ENCODE data around the gene CSNK2A1. TPM values are rescaled to one million over a fixed set of nuclear protein-coding genes. Genes with fewer than 3 reads are reported as not detected.
"Not testable (repeated sequence)": the region's sequence is repeated elsewhere in the genome, so short reads cannot be mapped to it uniquely, and the experiment has no call there.

The CSNK2A1 gene
- total and polyA plus RNA-seq, 12 donors, result 18.9 to 192 (median 94.1) TPM

DNA sequence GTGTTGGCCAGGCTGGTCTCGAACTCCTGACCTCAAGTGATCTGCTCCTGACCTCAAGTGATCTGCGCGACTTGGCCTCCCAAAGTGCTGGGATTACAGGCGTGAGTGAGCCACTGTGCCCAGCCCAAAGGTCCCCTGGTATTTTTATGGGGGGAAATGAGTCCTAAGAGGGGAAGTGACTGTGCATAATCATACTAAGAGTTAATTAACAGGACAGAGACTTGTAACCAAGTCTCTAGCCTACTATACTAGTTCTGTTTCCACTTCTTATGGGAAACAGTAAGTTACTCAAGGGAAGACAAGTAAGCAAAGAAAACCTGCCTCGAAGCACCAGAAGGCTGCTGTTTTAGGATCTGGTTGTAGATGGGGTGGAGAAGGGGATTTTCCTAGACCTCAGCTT lies 38.6 kb upstream of the CSNK2A1 start:
- Histone ChIP-seq H3K27ac (no peak overlapping the region), H3K9me3 (replicated peaks in 1 of 3) (no peaks in the 10 kb centered on the region), H3K36me3 (replicated peaks in 1 of 2) (no peaks in the 10 kb centered on the region), H3K27me3 (peaks cover 5% of the 10 kb centered on the region), H3K4me3 (no peak overlapping the region), H3K4me1 (replicated peaks in 1 of 2) (no peaks in the 10 kb centered on the region)
- TF ChIP-seq, protein P1, sequence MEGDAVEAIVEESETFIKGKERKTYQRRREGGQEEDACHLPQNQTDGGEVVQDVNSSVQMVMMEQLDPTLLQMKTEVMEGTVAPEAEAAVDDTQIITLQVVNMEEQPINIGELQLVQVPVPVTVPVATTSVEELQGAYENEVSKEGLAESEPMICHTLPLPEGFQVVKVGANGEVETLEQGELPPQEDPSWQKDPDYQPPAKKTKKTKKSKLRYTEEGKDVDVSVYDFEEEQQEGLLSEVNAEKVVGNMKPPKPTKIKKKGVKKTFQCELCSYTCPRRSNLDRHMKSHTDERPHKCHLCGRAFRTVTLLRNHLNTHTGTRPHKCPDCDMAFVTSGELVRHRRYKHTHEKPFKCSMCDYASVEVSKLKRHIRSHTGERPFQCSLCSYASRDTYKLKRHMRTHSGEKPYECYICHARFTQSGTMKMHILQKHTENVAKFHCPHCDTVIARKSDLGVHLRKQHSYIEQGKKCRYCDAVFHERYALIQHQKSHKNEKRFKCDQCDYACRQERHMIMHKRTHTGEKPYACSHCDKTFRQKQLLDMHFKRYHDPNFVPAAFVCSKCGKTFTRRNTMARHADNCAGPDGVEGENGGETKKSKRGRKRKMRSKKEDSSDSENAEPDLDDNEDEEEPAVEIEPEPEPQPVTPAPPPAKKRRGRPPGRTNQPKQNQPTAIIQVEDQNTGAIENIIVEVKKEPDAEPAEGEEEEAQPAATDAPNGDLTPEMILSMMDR (IDR thresholded peaks at IDR 0.05), result no peak
- no peak for TF ChIP-seq POLR2A (IDR thresholded peaks at IDR 0.05)
- WGBS, 4 donors, result 66 to 77% (median 68%) methylated on average over 5 of the region's 5 CpGs
- intact Hi-C loops (cut with DNase I), result no loop called here
- DNase-seq, result no peak

DNA sequence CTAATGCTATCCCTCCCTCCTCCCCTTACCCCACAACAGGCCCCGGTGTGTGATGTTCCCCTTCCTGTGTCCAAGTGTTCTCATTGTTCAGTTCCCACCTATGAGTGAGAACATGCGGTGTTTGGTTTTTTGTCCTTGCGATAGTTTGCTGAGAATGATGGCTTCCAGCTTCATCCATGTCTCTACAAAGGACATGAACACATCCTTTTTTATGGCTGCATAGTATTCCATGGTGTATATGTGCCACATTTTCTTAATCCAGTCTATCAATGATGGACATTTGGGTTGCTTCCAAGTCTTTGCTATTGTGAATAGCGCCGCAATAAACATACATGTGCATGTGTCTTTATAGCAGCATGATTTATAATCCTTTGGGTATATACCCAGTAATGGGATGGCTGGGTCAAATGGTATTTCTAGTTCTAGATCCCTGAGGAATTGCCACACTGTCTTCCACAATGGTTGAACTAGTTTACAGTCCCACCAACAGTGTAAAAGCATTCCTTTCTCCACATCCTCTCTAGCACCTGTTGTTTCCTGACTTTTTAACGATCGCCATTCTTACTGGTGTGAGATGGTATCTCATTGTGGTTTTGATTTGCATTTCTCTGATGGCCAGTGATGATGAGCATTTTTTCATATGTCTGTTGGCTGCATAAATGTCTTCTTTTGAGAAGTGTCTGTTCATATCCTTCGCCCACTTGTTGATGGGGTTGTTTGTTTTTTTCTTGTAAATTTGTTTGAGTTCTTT lies 35.5 kb upstream of the CSNK2A1 start:
- H3K4me3 ChIP-seq; H3K36me3 ChIP-seq (replicated peaks in 1 of 2); intact Hi-C loops (cut with DNase I); H3K4me1 ChIP-seq (replicated peaks in 1 of 2); DNase-seq; H3K27ac ChIP-seq; H3K9me3 ChIP-seq (replicated peaks in 1 of 3): not testable (repeated sequence)
- 88 to 92% (median 89%) methylated on average over 7 to 8 of the region's 8 CpGs for WGBS, 4 donors
- peaks cover 19% of the 10 kb centered on the region for H3K27me3 ChIP-seq

DNA sequence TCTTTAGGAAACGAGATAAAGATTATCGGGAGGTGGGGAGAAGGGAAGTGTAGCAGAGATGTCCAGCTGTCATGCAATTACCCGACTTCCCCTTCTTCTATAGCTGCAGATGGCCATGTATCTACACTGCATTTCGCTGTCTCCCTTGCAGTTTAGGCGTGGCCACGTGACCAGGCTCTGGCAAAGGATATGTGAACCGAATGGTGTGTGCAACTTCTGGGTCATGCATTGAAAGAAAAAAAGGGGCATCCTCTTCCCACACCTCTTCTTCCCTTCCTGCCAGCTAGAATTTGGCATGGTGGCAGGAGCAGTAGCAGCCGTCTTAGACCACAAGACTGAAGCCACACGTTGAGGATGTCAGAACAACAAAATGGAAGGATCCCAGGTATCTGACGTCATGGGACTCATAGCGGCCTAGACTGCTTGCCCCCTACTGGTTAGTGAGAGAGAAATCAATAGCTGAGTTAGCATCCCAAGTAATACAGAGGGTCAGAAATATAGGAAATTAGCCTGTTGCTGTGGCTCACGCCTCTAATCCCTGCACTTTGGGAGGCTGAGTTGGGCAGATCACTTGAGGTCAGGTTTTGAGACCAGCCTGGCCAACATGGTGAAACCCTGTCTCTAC lies 33.7 kb upstream of the CSNK2A1 start:
- Histone ChIP-seq H3K27ac (no peak overlapping the region), H3K4me1 (replicated peaks in 1 of 2) (no peaks in the 10 kb centered on the region), H3K4me3 (no peak overlapping the region), H3K36me3 (replicated peaks in 1 of 2) (no peaks in the 10 kb centered on the region), H3K27me3 (peaks cover 23% of the 10 kb centered on the region), H3K9me3 (replicated peaks in 1 of 3) (no peaks in the 10 kb centered on the region)
- DNase-seq, result no peak
- TF ChIP-seq, protein P1 (IDR thresholded peaks at IDR 0.05), result peak in 1 of 6 experiments; percentile 5
- TF ChIP-seq POLR2A (IDR thresholded peaks at IDR 0.05), result no peak
- WGBS, 4 donors, result 55 to 72% (median 66%) methylated on average over 12 of the region's 12 CpGs
- intact Hi-C loops (cut with DNase I), result no loop called here

DNA sequence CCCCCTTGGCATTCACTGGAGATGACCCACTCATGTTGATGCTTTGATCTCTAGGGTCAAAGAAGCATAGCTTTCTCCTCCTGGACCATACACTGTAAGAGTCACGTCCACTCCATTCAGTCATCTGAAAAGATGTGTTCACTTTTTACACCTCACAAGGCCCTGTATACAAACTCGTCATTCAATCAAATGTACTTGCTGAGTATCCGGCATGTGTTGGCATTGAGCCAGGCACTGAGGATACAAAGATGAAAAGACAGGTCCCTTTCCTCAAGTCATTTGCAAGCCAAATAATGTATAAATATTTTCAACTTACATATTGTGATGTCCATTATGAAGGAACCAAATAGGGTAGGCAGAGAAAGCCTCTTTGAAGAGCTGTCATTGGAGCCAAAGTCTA lies 32.6 kb upstream of the CSNK2A1 start:
- Histone ChIP-seq H3K36me3 (replicated peaks in 1 of 2) (no peaks in the 10 kb centered on the region), H3K9me3 (replicated peaks in 1 of 3) (no peaks in the 10 kb centered on the region), H3K27ac (no peak overlapping the region), H3K27me3 (peaks cover 19% of the 10 kb centered on the region), H3K4me3 (no peak overlapping the region), H3K4me1 (replicated peaks in 1 of 2) (no peaks in the 10 kb centered on the region)
- WGBS, 4 donors, result 50 to 67% (median 56%) methylated on average over 3 of the region's 3 CpGs
- peak in 2 of 7 donors; percentile 14 to 24 for DNase-seq
- TF ChIP-seq POLR2A (IDR thresholded peaks at IDR 0.05), result no peak
- TF ChIP-seq, protein P1 (IDR thresholded peaks at IDR 0.05), result no peak
- intact Hi-C loops (cut with DNase I), result no loop called here

Measured in adrenal gland (tissue), 12 donors.